Right lobe of liver (tissue), 6 donors: ENCODE results near the gene EDA. TPM values are rescaled to one million over a fixed set of nuclear protein-coding genes. Genes with fewer than 3 reads are reported as not detected.

Source experiments
- ATAC-seq, 4 donors: fragments of 200-7000 bp; cut with Tn5 transposase; one replicate each; pipeline ENCODE4 v1.9.1; 2020; ENCODE audit warnings: mild to moderate bottlenecking in 4 of 4, moderate library complexity in 4 of 4
- DNase-seq, 3 donors: peaks; one replicate each; pipeline ENCODE4 v3.0.0-alpha.2; 2020
- H3K27ac ChIP-seq, 3 donors: fragments of 200-600 bp; one replicate each; pipeline ENCODE4 v1.8.0; 2022
- H3K27me3 ChIP-seq, 2 donors: fragments of 200-600 bp; one replicate each; pipeline ENCODE4 v1.8.0; 2022
- H3K36me3 ChIP-seq, 4 donors: fragments of 200-600 bp; sonication (generic) in 1 of 4; one replicate each; pipeline versions ENCODE4 v1.5.1 to v1.8.0; 2017 to 2022; ENCODE audit warnings: control low read depth in 1 of 4
- H3K4me1 ChIP-seq, 4 donors: fragments of 200-600 bp; sonication (generic) in 1 of 4; one replicate each; pipeline versions ENCODE4 v1.5.1 to v1.8.0; 2017 to 2022; ENCODE audit warnings: control low read depth in 1 of 4
- H3K4me3 ChIP-seq, 3 donors: fragments of 200-600 bp; one replicate each; pipeline ENCODE4 v1.8.0; 2022
- H3K9me3 ChIP-seq, 4 donors: fragments of 200-600 bp; sonication (generic) in 1 of 4; one replicate each; pipeline versions ENCODE4 v1.5.1 to v1.8.0; 2017 to 2022; ENCODE audit warnings: control low read depth in 1 of 4
- POLR2A ChIP-seq: fragments of 450-650 bp; IDR thresholded peaks from one replicate; pipeline ENCODE4 v1.6.1; 2017; ENCODE audit warnings: antibody characterized with exemption, mild to moderate bottlenecking
- WGBS: methylation state at CpG from one replicate; pipeline ENCODE4 v1.1.6; 2018; ENCODE audit warnings: low coverage, low lambda C conversion rate; ENCODE audit not compliant: insufficient coverage; ENCODE audit errors: missing lambda C conversion rate; 5-methylcytosine and 5-hydroxymethylcytosine counted together
- intact Hi-C, 2 donors: fragments of 100-400 bp; cut with DNase I; formaldehyde crosslinking; loops; one replicate each; pipeline versions ENCODE4 v1.11.2 to v1.14.1; 2022
- total RNA-seq, 6 experiments: library from RNA; depleted of rRNA in 2 of 6; stranded (reverse); fragments of >200 nt in 2 of 6; fragmentation: NEBNext Ultra II Directional in 3 of 6; extraction: Animal tissue kit (Norgen Biotek cat#: 25700) in 3 of 6; gene quantifications; one replicate each; pipeline versions ENCODE4 v1.1.0 to v1.2.4, GENCODE V29; 2016 to 2023
- TF ChIP-seq, protein P1 (sequence below), 4 donors: fragments of 200-600 bp in 3 of 4; fragments of 450-650 bp in 1 of 4; IDR thresholded peaks; one replicate each; pipeline versions ENCODE4 v1.5.1 to v1.8.0; 2016 to 2022; ENCODE audit warnings: antibody characterized with exemption in 4 of 4, mild to moderate bottlenecking in 2 of 4
- donor health status: DM: no; HTN: yes; CAD: no.
- donor health status: DM: no; HTN: no; CAD: no.
- donor health status: DM: no; HTN: no; CAD: no.
- donor health status: DM: no; HTN: yes; CAD: no.
- donor health status: DM: no; HTN: yes; CAD: no.

Gene EDA
- total RNA-seq, 6 experiments from 2014 or later: 1.7 to 2.7 (median 2.1) TPM

DNA sequence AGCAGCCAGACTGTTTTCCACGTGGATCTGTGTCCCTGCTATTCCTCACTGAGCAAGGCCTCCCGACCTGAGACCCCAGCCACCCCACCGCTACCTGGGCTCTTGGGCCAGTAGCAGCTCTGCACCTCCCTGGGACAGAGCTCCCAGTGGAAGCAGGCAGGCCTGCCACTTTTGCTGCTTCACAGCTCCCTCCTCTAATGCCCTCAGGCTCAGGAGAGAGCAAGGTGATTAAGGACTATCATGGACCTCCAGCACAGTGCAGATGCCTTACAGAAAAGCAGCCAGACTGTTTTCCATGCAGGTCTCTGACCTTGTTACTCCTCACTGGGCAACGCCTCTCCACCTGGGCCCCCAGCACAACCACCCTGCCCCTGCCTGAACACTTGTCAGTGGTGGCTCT lies 396.8 kb downstream of the EDA start:
- Histone ChIP-seq H3K27me3 (no peaks in the 10 kb centered on the region), H3K27ac (no peak overlapping the region), H3K4me3 (no peak overlapping the region), H3K9me3 (no peaks in the 10 kb centered on the region), H3K36me3 (no peaks in the 10 kb centered on the region), H3K4me1 (no peaks in the 10 kb centered on the region)
- no peak for TF ChIP-seq POLR2A
- TF ChIP-seq, protein P1, sequence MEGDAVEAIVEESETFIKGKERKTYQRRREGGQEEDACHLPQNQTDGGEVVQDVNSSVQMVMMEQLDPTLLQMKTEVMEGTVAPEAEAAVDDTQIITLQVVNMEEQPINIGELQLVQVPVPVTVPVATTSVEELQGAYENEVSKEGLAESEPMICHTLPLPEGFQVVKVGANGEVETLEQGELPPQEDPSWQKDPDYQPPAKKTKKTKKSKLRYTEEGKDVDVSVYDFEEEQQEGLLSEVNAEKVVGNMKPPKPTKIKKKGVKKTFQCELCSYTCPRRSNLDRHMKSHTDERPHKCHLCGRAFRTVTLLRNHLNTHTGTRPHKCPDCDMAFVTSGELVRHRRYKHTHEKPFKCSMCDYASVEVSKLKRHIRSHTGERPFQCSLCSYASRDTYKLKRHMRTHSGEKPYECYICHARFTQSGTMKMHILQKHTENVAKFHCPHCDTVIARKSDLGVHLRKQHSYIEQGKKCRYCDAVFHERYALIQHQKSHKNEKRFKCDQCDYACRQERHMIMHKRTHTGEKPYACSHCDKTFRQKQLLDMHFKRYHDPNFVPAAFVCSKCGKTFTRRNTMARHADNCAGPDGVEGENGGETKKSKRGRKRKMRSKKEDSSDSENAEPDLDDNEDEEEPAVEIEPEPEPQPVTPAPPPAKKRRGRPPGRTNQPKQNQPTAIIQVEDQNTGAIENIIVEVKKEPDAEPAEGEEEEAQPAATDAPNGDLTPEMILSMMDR (IDR thresholded peaks at IDR 0.05): no peak
- DNase-seq (no peak), ATAC-seq (no peak)
- intact Hi-C loops: no loop called here
- 25% methylated on average over 1 of the region's 4 CpGs for WGBS

DNA sequence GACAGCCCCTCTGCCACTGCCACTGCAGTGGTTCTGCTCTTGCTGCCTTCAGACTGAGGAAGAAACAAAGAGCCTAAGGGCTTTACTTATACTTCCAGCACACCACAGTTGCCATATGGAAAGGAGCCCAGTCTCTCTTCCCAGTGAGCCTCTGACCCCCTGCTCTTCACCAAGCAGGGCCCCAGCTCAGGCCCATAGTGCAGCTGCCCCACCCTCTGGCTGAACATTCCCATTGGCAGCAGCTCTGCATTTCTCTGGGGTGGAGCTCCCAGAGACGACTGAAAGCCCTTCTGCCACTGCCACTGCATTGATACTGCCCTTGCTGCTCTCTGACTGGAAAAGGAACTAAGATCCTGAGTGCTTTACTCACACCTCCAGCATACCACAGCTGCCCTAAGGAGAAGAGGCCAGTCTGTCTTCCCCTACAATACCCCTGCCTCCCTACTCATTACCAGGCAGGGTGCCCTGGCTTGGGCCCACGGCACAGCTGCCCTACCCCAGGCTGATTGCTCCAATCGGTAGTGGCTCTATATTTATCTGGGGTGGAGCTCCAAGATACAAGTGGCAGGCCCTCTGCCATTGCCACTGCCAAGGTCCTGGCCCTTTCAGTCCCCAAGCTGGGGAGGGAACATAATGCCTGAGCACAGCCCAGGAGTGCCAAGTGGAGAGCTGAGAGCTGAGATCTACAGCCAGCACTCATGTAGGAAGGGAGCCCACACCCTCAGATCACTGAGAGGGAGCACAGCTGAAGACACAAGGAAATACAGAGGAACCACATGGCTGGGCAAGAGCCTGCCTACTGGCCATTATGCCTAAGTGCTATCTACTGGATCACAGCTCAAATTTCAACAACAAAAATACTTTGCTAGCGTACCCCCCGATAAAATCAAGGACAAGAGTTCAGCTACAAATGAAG lies 397.8 kb downstream of the EDA start:
- intact Hi-C loops: no loop called here
- Histone ChIP-seq H3K4me3 (no peak overlapping the region), H3K36me3 (no peaks in the 10 kb centered on the region), H3K9me3 (no peaks in the 10 kb centered on the region), H3K27ac (no peak overlapping the region), H3K27me3 (no peaks in the 10 kb centered on the region), H3K4me1 (no peaks in the 10 kb centered on the region)
- WGBS: 60% methylated on average over 4 of the region's 5 CpGs
- TF ChIP-seq, protein P1 (IDR thresholded peaks at IDR 0.05): no peak
- no peak for DNase-seq
- ATAC-seq: no peak

DNA sequence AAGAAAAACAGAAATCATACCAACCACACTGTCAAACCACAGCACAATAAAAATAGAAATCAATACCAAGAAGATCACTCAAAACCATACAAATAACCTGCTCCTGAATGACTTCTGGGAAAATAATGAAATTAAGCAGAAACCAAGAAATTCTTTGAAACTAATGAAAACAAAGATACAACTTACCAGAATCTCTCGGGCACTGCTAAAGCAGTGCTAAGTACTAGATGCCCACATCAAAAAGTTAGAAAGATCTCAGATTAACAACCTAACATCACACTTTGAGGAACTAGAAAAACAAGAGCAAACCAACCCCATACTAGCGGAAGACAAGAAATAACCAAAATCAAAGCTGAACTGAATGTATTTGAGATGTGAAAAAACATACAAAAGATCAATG lies 400.6 kb downstream of the EDA start:
- 94% methylated on average over 2 of the region's 2 CpGs for WGBS

DNA sequence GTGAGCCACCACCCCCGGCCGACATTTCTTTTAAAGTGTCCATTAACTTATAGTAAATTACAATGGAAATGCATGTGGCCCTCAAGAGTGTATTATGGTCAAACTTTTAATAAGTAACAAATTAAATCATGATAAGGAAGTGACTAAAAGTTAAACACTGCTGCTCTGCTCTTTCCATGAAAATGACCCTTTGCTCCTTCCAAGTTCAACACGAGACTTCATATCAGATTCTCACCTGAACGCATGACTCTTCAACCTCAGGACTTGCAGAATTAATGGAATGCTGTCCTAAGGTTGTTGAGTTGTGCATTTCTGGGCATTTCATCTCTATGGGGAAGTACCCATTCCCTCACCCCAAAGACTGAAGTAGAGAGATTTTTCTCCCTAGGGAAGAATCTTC lies 406.7 kb downstream of the EDA start:
- TF ChIP-seq, protein P1 (IDR thresholded peaks at IDR 0.05): no peak
- no peak for TF ChIP-seq POLR2A
- ATAC-seq (peak; percentile 44 to 75 (median 66)), DNase-seq (no peak)
- no peaks in the 10 kb centered on the region for H3K36me3 ChIP-seq
- H3K27ac ChIP-seq: no peak overlapping the region
- 25% methylated on average over 2 of the region's 4 CpGs for WGBS
- intact Hi-C loops: no loop called here
- no peaks in the 10 kb centered on the region for H3K4me1 ChIP-seq
- H3K4me3 ChIP-seq: no peak overlapping the region
- no peaks in the 10 kb centered on the region for H3K9me3 ChIP-seq
- no peaks in the 10 kb centered on the region for H3K27me3 ChIP-seq

More for the DNA sequence above, 400.6 kb downstream of the EDA start:
- no peak overlapping the region for H3K4me3 ChIP-seq
- H3K4me1 ChIP-seq: no peaks in the 10 kb centered on the region
- no peak for ATAC-seq
- no peak overlapping the region for H3K27ac ChIP-seq
- H3K36me3 ChIP-seq: no peaks in the 10 kb centered on the region
- TF ChIP-seq, protein P1 (IDR thresholded peaks at IDR 0.05): no peak
- no peak for TF ChIP-seq POLR2A
- intact Hi-C loops: no loop called here
- no peak for DNase-seq
- no peaks in the 10 kb centered on the region for H3K9me3 ChIP-seq
- no peaks in the 10 kb centered on the region for H3K27me3 ChIP-seq
